Adrenal gland (tissue), 12 donors: ENCODE results near the gene COP1. TPM values are rescaled to one million over a fixed set of nuclear protein-coding genes. Genes with fewer than 3 reads are reported as not detected.

ENCODE experiments used
- DNase-seq, 7 donors: peaks; one replicate each; pipeline ENCODE4 v3.0.0-alpha.2; 2019 to 2020
- H3K27ac ChIP-seq, 5 donors: fragments of 200-600 bp; sonication (generic) in 4 of 5; 1 replicate in 3 of 5; 2 replicates in 2 of 5; pipeline versions ENCODE4 v1.5.1 to v1.8.0; 2016 to 2020; ENCODE audit warnings: mild to moderate bottlenecking in 1 of 5
- H3K27me3 ChIP-seq: fragments of 200-600 bp; 2 replicates; pipeline ENCODE4 v1.8.0; 2021
- H3K36me3 ChIP-seq, 2 donors: fragments of 200-600 bp; replicated peaks in 1 of 2; 1 replicate in 1 of 2; 2 replicates in 1 of 2; pipeline versions ENCODE4 v1.5.1 to v1.8.0; 2018 to 2022
- H3K4me1 ChIP-seq, 2 donors: fragments of 200-600 bp; replicated peaks in 1 of 2; 1 replicate in 1 of 2; 2 replicates in 1 of 2; pipeline versions ENCODE4 v1.5.1 to v1.8.0; 2018 to 2021
- H3K4me3 ChIP-seq, 4 donors: fragments of 200-600 bp; sonication (generic) in 3 of 4; one replicate each; pipeline ENCODE4 v1.5.1; 2016 to 2018
- H3K9me3 ChIP-seq, 3 donors: fragments of 200-600 bp; sonication (generic) in 1 of 3; replicated peaks in 1 of 3; 1 replicate in 2 of 3; 2 replicates in 1 of 3; pipeline versions ENCODE4 v1.5.1 to v1.8.0; 2016 to 2021
- POLR2A ChIP-seq, 2 donors: fragments of 450-650 bp; IDR thresholded peaks; one replicate each; pipeline ENCODE4 v1.6.1; 2017; ENCODE audit warnings: antibody characterized with exemption in 2 of 2, mild to moderate bottlenecking in 2 of 2, moderate library complexity in 1 of 2
- WGBS, 4 donors: extraction: QIAGEN DNeasy Blood & Tissue Kit in 2 of 4; methylation state at CpG; one replicate each; pipeline versions ENCODE4 v1.1.5 to v1.1.7; 2013 to 2017; 5-methylcytosine and 5-hydroxymethylcytosine counted together
- intact Hi-C, 2 donors: fragments of 100-400 bp; cut with DNase I; formaldehyde crosslinking; loops; one replicate each; pipeline versions ENCODE4 v1.14.1 to v1.15.0; 2022 to 2023
- polyA plus RNA-seq, 3 donors: library from polyadenylated mRNA; stranded (reverse); fragments of 200-250 nt in 2 of 3; fragments of 350-450 nt in 1 of 3; fragmentation: Illumina TruSeq in 1 of 3; extraction: RNeasy Lipid Tissue Mini Kit (QIAGEN cat#74804) in 1 of 3; gene quantifications; one replicate each; pipeline ENCODE4 v1.2.3, GENCODE V29; 2013 to 2014
- total RNA-seq, 9 donors: library from RNA; depleted of rRNA in 4 of 9; stranded (reverse); fragments of >200 nt in 4 of 9; fragments of 120-200 nt in 1 of 9; fragmentation: NEBNext Ultra II Directional in 1 of 9; extraction: Animal tissue kit (Norgen Biotek cat#: 25700) in 1 of 9; gene quantifications; one replicate each; pipeline versions ENCODE4 v1.1.0 to v1.2.4, GENCODE V29; 2013 to 2023
- TF ChIP-seq, protein P1 (sequence below), 6 experiments: fragments of 450-650 bp in 4 of 6; fragments of 200-600 bp in 2 of 6; sonication (generic) in 1 of 6; IDR thresholded peaks; 1 replicate in 5 of 6; 2 replicates in 1 of 6; pipeline versions ENCODE4 v1.5.1 to v1.8.0; 2016 to 2021; ENCODE audit warnings: antibody characterized with exemption in 6 of 6, mild to moderate bottlenecking in 2 of 6, moderate library complexity in 1 of 6
- donor health status: healthy with polysubstance abuse.
- donor health status: Bipolar disorder and iron deficiency.
- donor health status: DM: yes; HTN: yes; CAD: no.
- donor health status: DM: no; HTN: no; CAD: no.
- donor health status: DM: no; HTN: no; CAD: no.
- donor health status: DM: yes; HTN: yes; CAD: no.

The COP1 gene
- total and polyA plus RNA-seq, 12 donors: 27.4 to 80.0 (median 36.7) TPM

DNA sequence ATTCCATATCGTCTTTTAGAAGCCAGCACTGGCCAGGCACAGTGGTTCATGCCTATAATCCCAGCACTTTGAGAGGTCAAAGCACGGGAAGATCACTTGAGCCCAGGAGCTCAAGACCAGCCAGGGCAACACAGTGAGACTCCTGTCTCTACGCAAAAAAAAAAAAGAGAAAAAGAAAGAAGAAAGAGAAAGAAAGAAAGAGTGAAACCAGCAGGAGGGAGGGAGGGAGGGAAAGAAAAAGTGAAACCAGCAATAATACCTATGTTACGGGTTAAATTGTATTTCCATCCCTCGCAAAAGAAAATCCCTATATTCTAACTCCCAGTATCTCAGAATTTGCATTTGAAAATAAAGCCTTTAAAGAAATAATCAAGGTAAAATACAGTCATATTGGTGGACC lies 10.4 kb downstream of the COP1 start:
- intact Hi-C loops: no loop called here
- Histone ChIP-seq H3K27me3 (no peaks in the 10 kb centered on the region), H3K9me3 (no peaks in the 10 kb centered on the region), H3K36me3 (no peaks in the 10 kb centered on the region), H3K4me1 (peaks cover 0 to 8% of the 10 kb centered on the region in 2 donors), H3K27ac (no peak overlapping the region), H3K4me3 (no peak overlapping the region)
- WGBS, 4 donors: 92 to 96% (median 94%) methylated on average over 5 of the region's 5 CpGs
- no peak for TF ChIP-seq POLR2A (IDR thresholded peaks at IDR 0.05)
- TF ChIP-seq, protein P1, sequence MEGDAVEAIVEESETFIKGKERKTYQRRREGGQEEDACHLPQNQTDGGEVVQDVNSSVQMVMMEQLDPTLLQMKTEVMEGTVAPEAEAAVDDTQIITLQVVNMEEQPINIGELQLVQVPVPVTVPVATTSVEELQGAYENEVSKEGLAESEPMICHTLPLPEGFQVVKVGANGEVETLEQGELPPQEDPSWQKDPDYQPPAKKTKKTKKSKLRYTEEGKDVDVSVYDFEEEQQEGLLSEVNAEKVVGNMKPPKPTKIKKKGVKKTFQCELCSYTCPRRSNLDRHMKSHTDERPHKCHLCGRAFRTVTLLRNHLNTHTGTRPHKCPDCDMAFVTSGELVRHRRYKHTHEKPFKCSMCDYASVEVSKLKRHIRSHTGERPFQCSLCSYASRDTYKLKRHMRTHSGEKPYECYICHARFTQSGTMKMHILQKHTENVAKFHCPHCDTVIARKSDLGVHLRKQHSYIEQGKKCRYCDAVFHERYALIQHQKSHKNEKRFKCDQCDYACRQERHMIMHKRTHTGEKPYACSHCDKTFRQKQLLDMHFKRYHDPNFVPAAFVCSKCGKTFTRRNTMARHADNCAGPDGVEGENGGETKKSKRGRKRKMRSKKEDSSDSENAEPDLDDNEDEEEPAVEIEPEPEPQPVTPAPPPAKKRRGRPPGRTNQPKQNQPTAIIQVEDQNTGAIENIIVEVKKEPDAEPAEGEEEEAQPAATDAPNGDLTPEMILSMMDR (IDR thresholded peaks at IDR 0.05): no peak
- no peak for DNase-seq

DNA sequence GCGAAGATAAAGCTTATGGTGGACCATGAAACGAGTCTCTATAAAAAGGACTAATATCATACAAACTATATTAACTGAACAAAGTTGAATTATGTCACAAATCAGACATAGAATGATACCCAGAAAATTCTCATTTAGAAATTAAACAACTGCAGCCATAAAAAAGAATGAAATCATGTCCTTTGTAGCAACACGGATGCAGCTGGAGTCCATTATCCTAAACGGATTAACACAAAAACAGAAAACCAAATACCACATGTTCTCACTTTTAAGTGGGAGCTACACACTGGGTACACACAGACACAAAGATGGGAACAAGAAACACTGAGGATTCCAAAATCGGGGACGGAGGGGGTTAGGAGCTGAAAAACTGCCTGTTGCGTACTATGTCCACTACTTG lies 11.5 kb downstream of the COP1 start:
- TF ChIP-seq, protein P1 (IDR thresholded peaks at IDR 0.05): no peak
- no peak for TF ChIP-seq POLR2A (IDR thresholded peaks at IDR 0.05)
- Histone ChIP-seq H3K4me1 (peaks cover 0 to 20% of the 10 kb centered on the region in 2 donors), H3K27ac (no peak overlapping the region), H3K4me3 (no peak overlapping the region), H3K9me3 (no peaks in the 10 kb centered on the region), H3K27me3 (no peaks in the 10 kb centered on the region), H3K36me3 (no peaks in the 10 kb centered on the region)
- no peak for DNase-seq
- WGBS, 4 donors: 85 to 93% (median 92%) methylated on average over 7 of the region's 7 CpGs
- intact Hi-C loops: no loop called here

DNA sequence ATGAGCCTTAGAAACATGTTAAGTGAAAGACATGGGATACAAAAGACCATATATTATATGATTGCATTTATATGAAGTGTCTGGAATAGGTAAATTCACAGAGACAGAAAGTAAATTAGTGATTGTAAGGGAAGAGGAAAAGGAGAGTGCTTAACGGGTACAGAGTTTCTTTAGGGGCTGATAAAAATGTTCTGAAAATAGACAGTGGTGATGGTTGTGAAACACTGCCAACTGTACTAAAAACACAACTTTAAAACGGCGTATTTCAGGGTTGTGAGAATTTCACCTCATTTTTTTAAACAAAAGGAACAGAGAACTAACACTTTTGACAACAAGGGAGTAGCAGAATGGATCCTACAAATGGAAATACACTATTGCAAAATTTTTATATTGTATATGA lies 13.4 kb downstream of the COP1 start:
- DNase-seq: no peak
- no peaks in the 10 kb centered on the region for H3K36me3 ChIP-seq
- intact Hi-C loops: no loop called here
- no peaks in the 10 kb centered on the region for H3K9me3 ChIP-seq
- 47 to 77% (median 62%) methylated on average over 3 of the region's 3 CpGs for WGBS, 4 donors
- peaks cover 0 to 14% of the 10 kb centered on the region in 2 donors for H3K4me1 ChIP-seq
- H3K27me3 ChIP-seq: no peaks in the 10 kb centered on the region
- H3K4me3 ChIP-seq: no peak overlapping the region
- no peak overlapping the region for H3K27ac ChIP-seq
- TF ChIP-seq POLR2A (IDR thresholded peaks at IDR 0.05): no peak
- TF ChIP-seq, protein P1 (IDR thresholded peaks at IDR 0.05): no peak

DNA sequence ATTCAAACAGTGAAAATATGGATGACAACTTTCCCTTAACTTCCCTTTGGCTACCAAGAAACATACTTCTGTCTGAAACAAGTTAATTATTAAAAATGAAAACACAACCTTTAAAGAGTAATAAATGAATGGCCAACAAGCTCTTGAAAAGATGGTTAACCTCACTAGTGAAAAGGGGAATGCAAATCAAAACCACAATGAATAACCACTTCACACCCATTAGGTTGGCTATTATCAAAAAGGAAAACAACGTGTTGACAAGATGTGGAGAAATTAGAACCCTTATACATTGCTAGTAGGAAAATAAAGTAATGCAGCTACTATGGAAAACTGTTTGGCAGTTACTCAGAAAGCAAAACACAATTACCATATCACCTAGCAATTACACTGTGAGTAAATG lies 14.1 kb downstream of the COP1 start:
- H3K27ac ChIP-seq: no peak overlapping the region
- WGBS, 4 donors: 88 to 95% (median 91%) methylated on average over 1 of the region's 1 CpG
- no peak overlapping the region for H3K4me3 ChIP-seq
- TF ChIP-seq, protein P1 (IDR thresholded peaks at IDR 0.05): no peak
- no peak for TF ChIP-seq POLR2A (IDR thresholded peaks at IDR 0.05)
- DNase-seq: no peak
- H3K4me1 ChIP-seq: peaks cover 0 to 14% of the 10 kb centered on the region in 2 donors
- H3K9me3 ChIP-seq: no peaks in the 10 kb centered on the region
- no peaks in the 10 kb centered on the region for H3K27me3 ChIP-seq
- intact Hi-C loops: no loop called here
- no peaks in the 10 kb centered on the region for H3K36me3 ChIP-seq
